Psoas muscle (tissue), 8 donors: ENCODE measurements around the gene IL19. TPM values are rescaled to one million over a fixed set of nuclear protein-coding genes. Genes with fewer than 3 reads are reported as not detected.

Experiments used
- ATAC-seq, 4 donors: fragments of 200-7000 bp; cut with Tn5 transposase; one replicate each; pipeline ENCODE4 v1.9.1; 2020; ENCODE audit warnings: moderate library complexity in 3 of 4, mild to moderate bottlenecking in 2 of 4
- DNase-seq, 2 donors: peaks; one replicate each; pipeline ENCODE4 v3.0.0-alpha.2; 2020
- H3K27ac ChIP-seq: fragments of 200-600 bp; one replicate; pipeline ENCODE4 v1.8.0; 2022
- H3K27me3 ChIP-seq, 3 donors: fragments of 200-600 bp in 1 of 3; one replicate each; pipeline versions ENCODE4 v1.6.1 to v1.8.0; 2013 to 2022; ENCODE audit warnings: low read length in 2 of 3, mild to moderate bottlenecking in 2 of 3, moderate library complexity in 1 of 3; ENCODE audit not compliant: insufficient read depth in 3 of 3
- H3K36me3 ChIP-seq, 2 donors: fragments of 200-600 bp in 1 of 2; one replicate each; pipeline versions ENCODE4 v1.6.1 to v1.8.0; 2013 to 2022; ENCODE audit warnings: low read depth in 1 of 2, mild to moderate bottlenecking in 1 of 2, moderate library complexity in 1 of 2; ENCODE audit not compliant: insufficient read depth in 1 of 2
- H3K4me1 ChIP-seq: fragments of 200-600 bp; one replicate; pipeline ENCODE4 v1.8.0; 2022
- H3K4me3 ChIP-seq: fragments of 200-600 bp; one replicate; pipeline ENCODE4 v1.8.0; 2022; ENCODE audit warnings: mild to moderate bottlenecking
- H3K9me3 ChIP-seq: fragments of 200-600 bp; one replicate; pipeline ENCODE4 v1.8.0; 2022
- WGBS, 3 donors: extraction: QIAGEN DNeasy Blood & Tissue Kit; methylation state at CpG; one replicate each; pipeline versions ENCODE4 v1.1.6 to v1.1.7; 2013; 5-methylcytosine and 5-hydroxymethylcytosine counted together
- intact Hi-C, 2 donors: fragments of 100-400 bp; cut with DNase I; formaldehyde crosslinking; loops; one replicate each; pipeline versions ENCODE4 v1.11.0 to v1.14.2; 2022
- polyA plus RNA-seq, 3 donors: library from polyadenylated mRNA; stranded (reverse); fragments of 200-250 nt; gene quantifications; one replicate each; pipeline ENCODE4 v1.2.3, GENCODE V29; 2013
- total RNA-seq, 4 donors: library from RNA; stranded (reverse); fragmentation: NEBNext Ultra II Directional in 2 of 4; extraction: Animal tissue kit (Norgen Biotek cat#: 25700) in 2 of 4; gene quantifications; one replicate each; pipeline versions ENCODE4 v1.2.1 to v1.2.4, GENCODE V29; 2021 to 2023
- TF ChIP-seq, protein P1 (sequence below): fragments of 200-600 bp; IDR thresholded peaks from one replicate; pipeline ENCODE4 v1.8.0; 2022; ENCODE audit warnings: antibody characterized with exemption
- donor health status: healthy with polysubstance abuse.
- donor health status: DM: no; HTN: no; CAD: no; lungs with moderate emphysema.
- donor health status: Bipolar disorder and iron deficiency.
- donor health status: healthy.
- donor health status: DM: yes; HTN: yes; CAD: no.
- donor health status: DM: no; HTN: no; CAD: no.
- donor health status: DM: no; HTN: no; CAD: no.
- donor health status: DM: yes; HTN: yes; CAD: no.

The IL19 gene
- total and polyA plus RNA-seq, 7 donors, result not detected

DNA sequence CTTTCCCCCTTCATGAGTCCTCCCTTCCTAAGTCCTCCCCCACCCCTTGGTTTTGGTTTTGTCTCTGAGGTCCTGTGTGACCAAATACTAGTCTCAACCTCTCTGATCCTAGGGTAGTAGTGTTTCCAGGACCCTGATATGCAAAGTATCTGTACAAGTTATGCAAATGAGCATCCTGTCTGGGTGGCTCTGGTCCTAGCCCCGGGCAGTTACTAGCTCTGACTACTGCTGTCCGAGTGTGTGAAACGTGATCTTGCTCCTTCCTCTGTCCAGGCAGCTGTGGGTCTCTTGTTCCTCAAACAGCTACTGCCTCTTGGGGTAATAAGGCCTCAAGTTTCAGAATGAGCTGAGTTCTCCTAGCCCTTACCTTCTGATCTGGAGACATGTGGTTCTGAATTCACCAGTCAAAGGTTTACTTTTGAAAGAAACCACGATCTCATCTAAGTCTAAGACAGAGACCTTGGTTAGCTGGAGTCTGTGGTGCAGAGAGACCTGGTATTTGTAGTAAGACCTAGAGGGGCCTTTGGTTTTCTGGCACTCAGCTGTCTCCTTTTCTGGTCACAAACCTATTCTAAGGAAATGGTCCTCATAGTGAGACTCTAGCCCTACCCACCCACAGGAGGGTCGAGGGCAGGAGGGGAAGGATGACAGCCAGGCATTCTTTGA is 31.0 kb upstream of the IL19 start:
- Histone ChIP-seq H3K27me3 (no peaks in the 10 kb centered on the region), H3K4me1 (peaks cover 11% of the 10 kb centered on the region), H3K4me3 (no peak overlapping the region), H3K36me3 (peaks cover 0 to 14% of the 10 kb centered on the region in 2 donors), H3K9me3 (no peaks in the 10 kb centered on the region), H3K27ac (no peak overlapping the region)
- peak; percentile 29 to 53 (median 34) for ATAC-seq
- TF ChIP-seq, protein P1, sequence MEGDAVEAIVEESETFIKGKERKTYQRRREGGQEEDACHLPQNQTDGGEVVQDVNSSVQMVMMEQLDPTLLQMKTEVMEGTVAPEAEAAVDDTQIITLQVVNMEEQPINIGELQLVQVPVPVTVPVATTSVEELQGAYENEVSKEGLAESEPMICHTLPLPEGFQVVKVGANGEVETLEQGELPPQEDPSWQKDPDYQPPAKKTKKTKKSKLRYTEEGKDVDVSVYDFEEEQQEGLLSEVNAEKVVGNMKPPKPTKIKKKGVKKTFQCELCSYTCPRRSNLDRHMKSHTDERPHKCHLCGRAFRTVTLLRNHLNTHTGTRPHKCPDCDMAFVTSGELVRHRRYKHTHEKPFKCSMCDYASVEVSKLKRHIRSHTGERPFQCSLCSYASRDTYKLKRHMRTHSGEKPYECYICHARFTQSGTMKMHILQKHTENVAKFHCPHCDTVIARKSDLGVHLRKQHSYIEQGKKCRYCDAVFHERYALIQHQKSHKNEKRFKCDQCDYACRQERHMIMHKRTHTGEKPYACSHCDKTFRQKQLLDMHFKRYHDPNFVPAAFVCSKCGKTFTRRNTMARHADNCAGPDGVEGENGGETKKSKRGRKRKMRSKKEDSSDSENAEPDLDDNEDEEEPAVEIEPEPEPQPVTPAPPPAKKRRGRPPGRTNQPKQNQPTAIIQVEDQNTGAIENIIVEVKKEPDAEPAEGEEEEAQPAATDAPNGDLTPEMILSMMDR, result no peak
- intact Hi-C loops, result loop anchor here (5.0 kb wide), 2 partner anchors 63 to 173 kb away; no protein-coding TSS in a partner anchor
- WGBS, 3 donors, result 15 to 24% (median 18%) methylated on average over 5 of the region's 5 CpGs
- DNase-seq, result no peak

DNA sequence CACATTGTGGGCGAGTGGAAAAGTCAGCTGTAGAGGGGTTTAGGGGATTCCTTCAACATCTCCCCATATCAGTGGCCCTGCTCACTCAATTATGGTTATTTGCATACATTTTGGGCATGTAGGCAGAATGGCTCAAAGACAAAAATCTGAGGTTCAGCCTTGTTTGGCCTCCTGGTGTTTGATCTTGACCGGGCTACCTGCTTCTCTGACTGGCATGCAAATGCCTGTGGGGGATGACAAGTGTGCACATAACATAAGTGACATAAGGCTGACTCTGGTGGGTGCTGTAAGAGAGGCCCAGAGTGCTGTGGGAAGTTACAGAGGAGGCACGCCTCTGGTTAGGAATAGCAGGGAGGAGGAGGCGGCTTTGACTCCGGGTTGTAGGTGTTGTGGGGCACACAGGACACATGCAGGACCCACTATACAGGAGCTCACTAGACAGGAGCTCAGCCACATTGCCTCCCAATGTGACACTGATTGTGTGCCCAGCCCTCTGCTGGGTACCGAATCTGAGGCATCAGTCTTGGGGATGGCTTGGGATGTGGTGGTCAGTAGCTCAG is 29.4 kb upstream of the IL19 start:
- ATAC-seq (no peak), DNase-seq (no peak)
- TF ChIP-seq, protein P1, result no peak
- H3K36me3 ChIP-seq, result no peaks in the 10 kb centered on the region
- H3K9me3 ChIP-seq, result no peaks in the 10 kb centered on the region
- H3K4me3 ChIP-seq, result no peak overlapping the region
- no peak overlapping the region for H3K27ac ChIP-seq
- H3K27me3 ChIP-seq, result no peaks in the 10 kb centered on the region
- peaks cover 11% of the 10 kb centered on the region for H3K4me1 ChIP-seq
- 88 to 91% (median 88%) methylated on average over 6 of the region's 6 CpGs for WGBS, 3 donors
- intact Hi-C loops, result no loop called here

DNA sequence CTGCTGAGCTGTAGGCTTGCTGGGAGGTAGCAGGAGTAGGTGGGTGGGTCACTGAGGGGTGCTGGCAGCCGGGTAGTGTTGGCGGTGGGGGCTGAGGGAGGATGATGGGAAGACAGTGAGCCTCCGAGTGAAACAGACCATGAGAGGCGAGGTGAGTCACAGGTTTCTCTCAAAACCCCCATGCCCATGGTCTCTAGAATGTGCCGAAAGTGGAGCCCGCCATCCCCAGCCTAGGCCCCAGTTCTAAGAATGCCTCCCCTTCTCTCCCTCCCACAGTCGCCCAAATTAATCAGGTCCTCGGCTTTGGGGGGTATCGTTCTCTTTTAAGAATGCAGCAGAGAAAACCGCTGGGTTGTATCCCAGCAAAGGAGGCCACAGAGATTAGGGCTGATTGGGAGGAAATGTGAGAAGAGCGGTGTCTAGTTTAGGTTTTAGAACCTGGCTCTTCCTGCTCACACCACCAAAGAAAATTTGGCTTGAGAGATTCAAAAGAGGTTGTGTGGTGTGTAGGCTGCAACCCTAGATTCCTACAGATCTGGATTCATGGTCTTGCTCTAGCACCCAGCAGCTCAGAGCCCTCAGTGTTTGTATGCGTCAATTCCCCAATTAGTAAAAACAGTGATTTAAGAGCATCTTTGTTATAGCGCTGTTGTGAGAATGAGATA is 27.7 kb upstream of the IL19 start:
- no peak overlapping the region for H3K27ac ChIP-seq
- DNase-seq (no peak), ATAC-seq (peak in 2 of 4 donors; percentile 6 to 19)
- WGBS, 3 donors, result 65 to 74% (median 68%) methylated on average over 13 of the region's 13 CpGs
- no peaks in the 10 kb centered on the region for H3K9me3 ChIP-seq
- TF ChIP-seq, protein P1, result no peak
- H3K4me3 ChIP-seq, result no peak overlapping the region
- H3K4me1 ChIP-seq, result peaks cover 11% of the 10 kb centered on the region
- no peaks in the 10 kb centered on the region for H3K27me3 ChIP-seq
- intact Hi-C loops, result no loop called here
- H3K36me3 ChIP-seq, result no peaks in the 10 kb centered on the region

DNA sequence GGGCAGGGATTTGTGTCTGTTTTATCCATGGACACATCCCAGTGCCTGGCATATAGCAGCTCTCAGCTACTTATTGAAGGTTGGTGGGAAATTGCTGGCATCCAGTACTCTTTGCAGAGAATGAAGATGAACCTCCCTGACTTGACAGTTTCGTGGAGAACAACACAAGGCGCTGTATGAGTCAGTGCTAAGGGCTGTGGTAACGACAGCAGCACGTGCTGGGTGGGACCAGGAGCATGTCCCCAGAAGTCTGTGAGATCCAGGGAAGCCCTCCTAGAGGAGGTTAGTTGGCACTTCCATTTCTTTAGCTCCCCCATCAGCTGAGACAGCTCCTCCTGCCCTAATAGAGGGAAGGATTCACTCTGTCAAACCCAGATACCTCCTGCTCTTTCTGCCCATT is 25.9 kb upstream of the IL19 start:
- Histone ChIP-seq H3K4me3 (no peak overlapping the region), H3K36me3 (no peaks in the 10 kb centered on the region), H3K4me1 (peaks cover 3% of the 10 kb centered on the region), H3K9me3 (no peaks in the 10 kb centered on the region), H3K27me3 (no peaks in the 10 kb centered on the region), H3K27ac (no peak overlapping the region)
- DNase-seq, result no peak
- peak in 2 of 4 donors; percentile 17 to 30 for ATAC-seq
- 57 to 64% (median 62%) methylated on average over 4 of the region's 4 CpGs for WGBS, 3 donors
- intact Hi-C loops, result no loop called here
- TF ChIP-seq, protein P1, result no peak
